LNCaP clone FGC (cell line): ENCODE results near the gene ZDHHC16.
A peak's percentile ranks its signal among the peaks of the same experiment; 100 is the strongest.
"Not testable (repeated sequence)": the region's sequence is repeated elsewhere in the genome, so short reads cannot be mapped to it uniquely, and the experiment has no call there.

Experiments used
- DNase-seq: peaks from one replicate; pipeline ENCODE4 v3.0.0-alpha.2; 2011; ENCODE audit warnings: low read depth
- H3K4me3 ChIP-seq: 2 replicates; pipeline ENCODE4 v1.5.1; 2011; ENCODE audit warnings: mild to moderate bottlenecking, low read depth, low read length, control low read depth
- CTCF ChIP-seq: IDR thresholded peaks from 2 replicates; pipeline ENCODE4 v1.5.1; 2012; ENCODE audit warnings: mild to moderate bottlenecking; ENCODE audit not compliant: control insufficient read depth, insufficient read depth; ENCODE audit errors: extremely low read depth

ZDHHC16 gene

GRCh38 chr10:97445722-97446639 is at the start of gene ZDHHC16, which contains the start of gene EXOSC1:
Gene ZDHHC16, plus strand, starts transcription at chr10:97446175. Its CDS starts 5,501 bp downstream, at chr10:97451676.
Gene EXOSC1, minus strand, starts transcription at chr10:97446006. Its CDS starts 21 bp downstream, at chr10:97445985.
- DNase-seq = peak; percentile 91
- TF ChIP-seq CTCF = no peak

GRCh38 chr10:97399843-97400545 is 46.0 kb upstream of the ZDHHC16 start:
- H3K4me3 ChIP-seq = peak overlapping the region; percentile 84
- TF ChIP-seq CTCF = no peak
- DNase-seq = peak; percentile 51

More at GRCh38 chr10:97445722-97446639, at the start of gene ZDHHC16, which contains the start of gene EXOSC1:
- H3K4me3 ChIP-seq = peak within 1 kb of the TSS; percentile 99

- DNase-seq = peak; percentile 96
- peak within 1 kb of the TSS; percentile 84 for H3K4me3 ChIP-seq
- TF ChIP-seq CTCF = no peak
Measured at GRCh38 chr10:97400665-97401454, 45.1 kb upstream of the ZDHHC16 start, which contains the start of gene RRP12. Gene RRP12, minus strand, starts transcription at chr10:97401340. Its CDS starts 109 bp downstream, at chr10:97401231.

GRCh38 chr10:97401455-97401919 is 44.5 kb upstream of the ZDHHC16 start:
- no peak for TF ChIP-seq CTCF
- no peak for DNase-seq
- peak overlapping the region; percentile 84 for H3K4me3 ChIP-seq

GRCh38 chr10:97404044-97404443 is 41.9 kb upstream of the ZDHHC16 start:
- H3K4me3 ChIP-seq = no peak overlapping the region
- TF ChIP-seq CTCF = no peak
- no peak for DNase-seq

GRCh38 chr10:97406064-97406463 is 39.9 kb upstream of the ZDHHC16 start:
- DNase-seq = no peak

GRCh38 chr10:97406483-97406882 is 39.5 kb upstream of the ZDHHC16 start:
- H3K4me3 ChIP-seq, DNase-seq: not testable (repeated sequence)

More at GRCh38 chr10:97406064-97406463, 39.9 kb upstream of the ZDHHC16 start:
- no peak overlapping the region for H3K4me3 ChIP-seq
- TF ChIP-seq CTCF = no peak
